Pancreas (tissue), 10 donors: ENCODE data around the gene OR6M1. TPM values are rescaled to one million over a fixed set of nuclear protein-coding genes. Genes with fewer than 3 reads are reported as not detected.

Source experiments
- ATAC-seq, 4 donors: fragments of 200-7000 bp; cut with Tn5 transposase; one replicate each; pipeline versions ENCODE4 v1.8.0 to v1.9.1; 2020; ENCODE audit warnings: mild to moderate bottlenecking in 4 of 4, moderate library complexity in 4 of 4
- DNase-seq, 6 donors: peaks; one replicate each; pipeline ENCODE4 v3.0.0-alpha.2; 2020
- FAIRE-seq: peaks from 2 replicates; lab custom pipeline; 2012; peaks lifted over from hg19 to GRCh38; lab: Jason Lieb, UNC
- H3K27ac ChIP-seq, 4 donors: fragments of 200-600 bp; sonication (generic); 1 replicate in 3 of 4; 2 replicates in 1 of 4; pipeline versions ENCODE4 v1.5.0 to v1.8.0; 2020
- H3K27me3 ChIP-seq, 4 donors: fragments of 200-600 bp; one replicate each; pipeline ENCODE4 v1.8.0; 2021
- H3K36me3 ChIP-seq, 3 donors: fragments of 200-600 bp; sonication (generic) in 1 of 3; one replicate each; pipeline versions ENCODE4 v1.5.0 to v1.8.0; 2020 to 2021
- H3K4me1 ChIP-seq, 3 donors: fragments of 200-600 bp; one replicate each; pipeline ENCODE4 v1.8.0; 2021
- H3K4me3 ChIP-seq, 4 donors: fragments of 200-600 bp; sonication (generic) in 2 of 4; one replicate each; pipeline versions ENCODE4 v1.5.0 to v1.8.0; 2020 to 2021
- H3K9me3 ChIP-seq, 4 donors: fragments of 200-600 bp; one replicate each; pipeline ENCODE4 v1.8.0; 2021
- CTCF ChIP-seq, 4 donors: fragments of 200-600 bp; sonication (generic) in 3 of 4; IDR thresholded peaks; one replicate each; pipeline versions ENCODE4 v1.5.0 to v1.8.0; 2021; ENCODE audit warnings: antibody characterized with exemption in 4 of 4
- WGBS, 2 donors: extraction: QIAGEN DNeasy Blood & Tissue Kit; methylation state at CpG; one replicate each; pipeline ENCODE4 v1.1.7; 2013; 5-methylcytosine and 5-hydroxymethylcytosine counted together
- intact Hi-C, 3 donors: fragments of 100-400 bp; cut with DNase I; formaldehyde crosslinking; loops; one replicate each; pipeline versions ENCODE4 v1.11.1 to v1.14.2; 2022
- polyA plus RNA-seq, 2 donors: library from polyadenylated mRNA; stranded (reverse); fragments of 200-250 nt; gene quantifications; one replicate each; pipeline ENCODE4 v1.2.3, GENCODE V29; 2013
- total RNA-seq, 6 donors: library from RNA; stranded (reverse); fragmentation: NEBNext Ultra II Directional in 4 of 6; extraction: Animal tissue kit (Norgen Biotek cat#: 25700) in 4 of 6; gene quantifications; one replicate each; pipeline versions ENCODE4 v1.2.1 to v1.2.4, GENCODE V29; 2021 to 2023
- donor health status: healthy with polysubstance abuse.
- donor health status: DM: no; HTN: no; CAD: no; lungs with moderate emphysema.
- donor health status: DM: no; HTN: no; CAD: no.
- donor health status: control.
- donor health status: control.
- donor health status: Bipolar disorder and iron deficiency.
- donor health status: DM: yes; HTN: yes; CAD: no.
- donor health status: DM: no; HTN: no; CAD: no.
- donor health status: DM: no; HTN: no; CAD: no.
- donor health status: DM: yes; HTN: yes; CAD: no.

OR6M1 gene
- not detected for total RNA-seq
- polyA plus RNA-seq: not detected

- intact Hi-C loops: no loop called here
- no peak for FAIRE-seq
- H3K27me3 ChIP-seq: no peaks in the 10 kb centered on the region
- H3K27ac ChIP-seq: no peak within 1 kb of the TSS
- peak in 1 of 4 donors; percentile 27 for ATAC-seq
- WGBS, 2 donors: 55 to 70% methylated on average over 4 of the region's 4 CpGs
- no peak for TF ChIP-seq CTCF (IDR thresholded peaks at IDR 0.05)
- no peaks in the 10 kb centered on the region for H3K36me3 ChIP-seq
- no peak for DNase-seq
- peaks cover 0 to 5% (median 3%) of the 10 kb centered on the region in 3 donors for H3K4me1 ChIP-seq
- no peaks in the 10 kb centered on the region for H3K9me3 ChIP-seq
- H3K4me3 ChIP-seq: no peak within 1 kb of the TSS
Observed at GRCh38 chr11:123806249-123806648, at the start of gene OR6M1. Gene OR6M1 (minus strand): TSS chr11:123806349. CDS start chr11:123806349, 0 bp downstream.

- Histone ChIP-seq H3K27me3 (no peaks in the 10 kb centered on the region), H3K4me3 (no peak overlapping the region), H3K4me1 (no peaks in the 10 kb centered on the region), H3K36me3 (no peaks in the 10 kb centered on the region), H3K9me3 (no peaks in the 10 kb centered on the region), H3K27ac (no peak overlapping the region)
- WGBS, 2 donors: 97% methylated on average over 2 of the region's 2 CpGs
- TF ChIP-seq CTCF (IDR thresholded peaks at IDR 0.05): no peak
- intact Hi-C loops: no loop called here
- no peak for DNase-seq
- ATAC-seq: no peak
- FAIRE-seq: no peak
Observed at GRCh38 chr11:123853038-123853437, 46.9 kb upstream of the OR6M1 start.

- ATAC-seq: no peak
- FAIRE-seq: no peak
Observed at GRCh38 chr11:123852321-123852720, 46.2 kb upstream of the OR6M1 start.

GRCh38 chr11:123851110-123851509, 45.0 kb upstream of the OR6M1 start:
- Histone ChIP-seq H3K27ac (no peak overlapping the region), H3K36me3 (no peaks in the 10 kb centered on the region), H3K9me3 (no peaks in the 10 kb centered on the region), H3K27me3 (no peaks in the 10 kb centered on the region), H3K4me1 (no peaks in the 10 kb centered on the region), H3K4me3 (no peak overlapping the region)
- 93 to 94% methylated on average over 4 of the region's 4 CpGs for whole genome bisulfite sequencing, 2 donors
- no peak for TF ChIP-seq CTCF (IDR thresholded peaks at IDR 0.05)
- ATAC-seq (no peak), FAIRE-seq (no peak), DNase-seq (peak in 1 of 6 donors; percentile 21)
- intact Hi-C loops: no loop called here

More at GRCh38 chr11:123852321-123852720, 46.2 kb upstream of the OR6M1 start:
- H3K9me3 ChIP-seq: no peaks in the 10 kb centered on the region
- TF ChIP-seq CTCF (IDR thresholded peaks at IDR 0.05): no peak
- DNase-seq: no peak
- H3K4me1 ChIP-seq: no peaks in the 10 kb centered on the region
- H3K27me3 ChIP-seq: no peaks in the 10 kb centered on the region
- H3K4me3 ChIP-seq: no peak overlapping the region
- H3K27ac ChIP-seq: no peak overlapping the region
- intact Hi-C loops: no loop called here
- H3K36me3 ChIP-seq: no peaks in the 10 kb centered on the region

- Histone ChIP-seq H3K27ac (no peak overlapping the region), H3K4me3 (no peak overlapping the region), H3K27me3 (no peaks in the 10 kb centered on the region), H3K9me3 (no peaks in the 10 kb centered on the region), H3K36me3 (no peaks in the 10 kb centered on the region), H3K4me1 (no peaks in the 10 kb centered on the region)
- no peak for FAIRE-seq
- no peak for TF ChIP-seq CTCF (IDR thresholded peaks at IDR 0.05)
- no peak for ATAC-seq
- DNase-seq: no peak
- 89 to 92% methylated on average over 6 of the region's 6 CpGs for WGBS, 2 donors
- intact Hi-C loops: no loop called here
Observed at GRCh38 chr11:123841174-123841573, 35.0 kb upstream of the OR6M1 start.
